ENCODE data around the gene MAPK6.
"Not testable (repeated sequence)": the region's sequence is repeated elsewhere in the genome, so short reads cannot be mapped to it uniquely, and the experiment has no call there.

The MAPK6 gene

GRCh38 chr15:52019394-52020220 lies 588 bp downstream of the MAPK6 start:
- TF ChIP-seq ZNF274 (IDR thresholded peaks at IDR 0.05; ENCODE audit: low read depth, low read length), result no peak
- peak overlapping the region; percentile 98 for H3K4me3 ChIP-seq (ENCODE audit: low read length)

GRCh38 chr15:52020221-52021085 lies 1.4 kb downstream of the MAPK6 start:
- no peak for TF ChIP-seq ZNF274 (IDR thresholded peaks at IDR 0.05; ENCODE audit: low read depth, low read length)

GRCh38 chr15:52021128-52021671 lies 2.2 kb downstream of the MAPK6 start:
- TF ChIP-seq ZNF274 (IDR thresholded peaks at IDR 0.05; ENCODE audit: low read depth, low read length), result no peak
- peak overlapping the region; percentile 98 for H3K4me3 ChIP-seq (ENCODE audit: low read length)

More at GRCh38 chr15:52020221-52021085, 1.4 kb downstream of the MAPK6 start:
- peak overlapping the region; percentile 98 for H3K4me3 ChIP-seq (ENCODE audit: low read length)

- peak overlapping the region; percentile 48; the same call in 1 of the 2 replicates for H3K4me3 ChIP-seq (ENCODE audit: low read length)
- TF ChIP-seq ZNF274 (IDR thresholded peaks at IDR 0.05; ENCODE audit: low read depth, low read length), result no peak
Observed at GRCh38 chr15:52021892-52022540, 3.0 kb downstream of the MAPK6 start.

- no peak overlapping the region for H3K4me3 ChIP-seq (ENCODE audit: low read length)
Observed at GRCh38 chr15:52023169-52023922, 4.3 kb downstream of the MAPK6 start.

GRCh38 chr15:52028431-52029093 lies 9.5 kb downstream of the MAPK6 start:
- no peak overlapping the region; the same call in 1 of the 2 replicates for H3K4me3 ChIP-seq (ENCODE audit: low read length)
- TF ChIP-seq ZNF274 (IDR thresholded peaks at IDR 0.05; ENCODE audit: low read depth, low read length), result no peak

More at GRCh38 chr15:52023169-52023922, 4.3 kb downstream of the MAPK6 start:
- TF ChIP-seq ZNF274 (IDR thresholded peaks at IDR 0.05; ENCODE audit: low read depth, low read length), result no peak

- no peak for TF ChIP-seq ZNF274 (IDR thresholded peaks at IDR 0.05; ENCODE audit: low read depth, low read length)
- H3K4me3 ChIP-seq (ENCODE audit: low read length), result no peak overlapping the region
Observed at GRCh38 chr15:52030010-52030409, 11.0 kb downstream of the MAPK6 start.

GRCh38 chr15:52031556-52031955 lies 12.5 kb downstream of the MAPK6 start:
- H3K4me3 ChIP-seq (ENCODE audit: low read length), result no peak overlapping the region

GRCh38 chr15:52037889-52038505 lies 19.0 kb downstream of the MAPK6 start:
- H3K4me3 ChIP-seq (ENCODE audit: low read length), result no peak overlapping the region
- TF ChIP-seq ZNF274 (IDR thresholded peaks at IDR 0.05; ENCODE audit: low read depth, low read length), result no peak

More at GRCh38 chr15:52031556-52031955, 12.5 kb downstream of the MAPK6 start:
- no peak for TF ChIP-seq ZNF274 (IDR thresholded peaks at IDR 0.05; ENCODE audit: low read depth, low read length)

- no peak for TF ChIP-seq ZNF274 (IDR thresholded peaks at IDR 0.05; ENCODE audit: low read depth, low read length)
- H3K4me3 ChIP-seq (ENCODE audit: low read length), result no peak overlapping the region
Observed at GRCh38 chr15:52039925-52040781, 21.1 kb downstream of the MAPK6 start.

GRCh38 chr15:52042051-52042851 lies 23.2 kb downstream of the MAPK6 start:
- TF ChIP-seq ZNF274 (IDR thresholded peaks at IDR 0.05; ENCODE audit: low read depth, low read length), result no peak

GRCh38 chr15:52045795-52046298 lies 26.8 kb downstream of the MAPK6 start:
- not testable (repeated sequence) for H3K4me3 ChIP-seq (ENCODE audit: low read length)

More at GRCh38 chr15:52042051-52042851, 23.2 kb downstream of the MAPK6 start:
- no peak overlapping the region for H3K4me3 ChIP-seq (ENCODE audit: low read length)

- not testable (repeated sequence) for H3K4me3 ChIP-seq (ENCODE audit: low read length)
Observed at GRCh38 chr15:52046552-52046951, 27.5 kb downstream of the MAPK6 start.

All from GM08714 (cell line).